H54 (cell line): ENCODE data around the gene CEPT1.
"Not testable (repeated sequence)": the region's sequence is repeated elsewhere in the genome, so short reads cannot be mapped to it uniquely, and the experiment has no call there.

Source experiments
- DNase-seq: peaks from one replicate; pipeline ENCODE4 v3.0.0; 2011; ENCODE audit warnings: low spot score, mixed read lengths; ENCODE audit not compliant: insufficient read length
- FAIRE-seq: peaks from 3 replicates; lab custom pipeline; 2011; peaks lifted over from hg19 to GRCh38; lab: Jason Lieb, UNC
- POLR2A ChIP-seq: IDR thresholded peaks from 2 replicates; pipeline ENCODE4 v1.6.1; 2011; ENCODE audit warnings: low read depth, mild to moderate bottlenecking, low read length

CEPT1 gene

DNA sequence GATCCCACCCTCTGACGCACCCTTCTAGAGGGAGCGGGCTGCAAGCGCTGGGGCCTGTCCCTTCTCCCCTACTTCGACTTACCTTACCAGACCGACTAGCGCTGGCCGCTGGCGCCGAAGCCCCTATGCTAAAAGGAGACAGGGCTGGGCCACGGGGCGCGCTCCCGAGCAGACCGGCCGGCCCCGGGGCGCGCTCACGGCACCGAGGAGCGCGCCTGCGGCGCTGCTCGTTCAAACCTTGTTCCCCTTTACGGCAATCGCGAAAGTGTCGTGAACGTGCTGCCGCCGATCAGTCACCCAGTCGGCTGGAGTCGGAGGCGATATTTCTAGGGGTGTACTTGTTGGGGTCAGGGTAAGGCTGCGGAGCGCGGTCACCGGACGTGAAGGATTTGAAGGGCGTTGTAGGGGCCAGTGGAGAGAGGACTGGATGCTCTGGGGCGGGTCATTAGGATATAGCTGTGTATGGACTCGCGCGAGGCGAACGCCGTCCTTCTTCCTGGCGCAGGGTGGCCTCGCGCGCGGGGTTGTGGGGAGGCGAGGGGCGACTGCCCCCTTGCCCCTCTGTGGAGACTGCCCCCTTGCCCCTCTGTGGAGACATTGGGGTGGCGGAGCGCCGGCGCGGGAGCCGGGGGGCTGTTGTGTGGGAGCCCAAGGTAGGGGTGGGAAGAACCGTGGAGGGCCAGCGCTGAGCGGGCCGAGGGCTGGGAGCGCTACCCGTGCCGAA, at the start of gene CEPT1, which contains the start of gene DRAM2:
TSS of gene CEPT1 (plus strand) at position 268 of the 724 bp plus-strand sequence. CDS start 7,492 bp downstream, outside the sequence.
TSS of gene DRAM2 (minus strand) at position 138 of the 724 bp plus-strand sequence. CDS start 8,539 bp downstream, outside the sequence.
- peak; percentile 76 for DNase-seq
- peak; percentile 87 for FAIRE-seq
- peak; percentile 75; the same call in 1 of the 2 replicates for TF ChIP-seq POLR2A

GRCh38 chr1:111095421-111095820, 44.6 kb upstream of the CEPT1 start:
- not testable (repeated sequence) for DNase-seq, FAIRE-seq

- TF ChIP-seq POLR2A, result no peak
- DNase-seq, result no peak
- no peak for FAIRE-seq
These were observed 42.5 kb upstream of the CEPT1 start for GRCh38 chr1:111097356-111098099.

DNA sequence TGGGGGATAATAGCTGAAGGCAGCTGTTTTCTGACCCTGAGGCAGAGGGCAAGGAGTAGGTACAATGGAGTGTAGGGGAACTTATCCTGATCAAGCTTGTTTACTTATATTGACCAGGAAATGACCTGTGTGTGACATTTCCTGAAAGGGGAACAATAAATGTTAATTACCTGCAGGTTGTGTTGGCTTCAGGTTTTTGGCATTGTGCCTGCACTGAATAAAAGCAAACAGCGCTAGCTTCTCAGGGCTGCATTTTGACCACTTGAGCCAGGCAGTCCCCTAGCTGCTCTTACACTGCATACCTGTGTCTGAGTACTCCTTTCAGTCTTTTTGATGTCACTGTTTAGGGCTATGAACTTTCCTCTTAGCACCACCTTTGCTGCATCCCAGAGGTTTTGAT, 40.7 kb upstream of the CEPT1 start:
- DNase-seq (no peak), FAIRE-seq (no peak)
- TF ChIP-seq POLR2A, result no peak

- FAIRE-seq, result no peak
- DNase-seq, result no peak
- no peak for TF ChIP-seq POLR2A
These were observed 38.0 kb upstream of the CEPT1 start for GRCh38 chr1:111101854-111102642.

- TF ChIP-seq POLR2A, result no peak
- FAIRE-seq, result no peak
- DNase-seq, result no peak
These were observed 35.0 kb upstream of the CEPT1 start for GRCh38 chr1:111104981-111105380.

DNA sequence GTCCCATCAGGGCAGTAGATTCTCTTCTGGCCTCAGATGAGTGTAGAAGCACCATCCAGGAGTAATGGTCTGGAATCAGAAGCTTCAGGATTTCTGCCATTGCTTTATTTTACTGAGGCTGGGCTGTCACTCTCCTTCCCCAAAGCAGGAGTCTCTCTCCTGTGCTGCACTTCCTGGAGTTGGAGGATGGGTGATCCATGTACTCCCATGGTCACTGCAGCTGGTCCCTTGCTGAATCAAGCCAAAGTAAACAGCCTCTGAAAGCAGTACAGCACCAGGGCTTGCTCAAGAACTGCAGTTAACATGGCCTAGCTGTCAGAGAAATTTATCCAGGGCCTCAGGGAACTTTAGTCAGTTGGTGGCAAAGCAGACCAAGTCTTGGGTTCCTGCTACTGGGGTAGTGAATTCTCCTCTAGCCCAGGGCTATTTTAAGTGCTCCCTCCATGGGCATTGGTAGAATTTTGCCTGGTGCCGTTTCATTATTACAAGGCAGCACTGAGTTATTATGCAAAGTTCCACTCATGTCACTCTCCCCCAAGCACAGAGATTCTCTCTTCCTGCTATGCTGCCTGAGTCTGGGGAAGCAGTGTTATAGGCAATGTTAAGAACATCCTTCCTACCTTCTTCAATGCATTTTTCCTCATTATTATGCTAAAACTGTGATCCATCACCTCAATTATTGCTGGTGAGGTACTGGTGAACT, 29.7 kb upstream of the CEPT1 start:
- DNase-seq, result no peak
- FAIRE-seq, result no peak
- no peak for TF ChIP-seq POLR2A

DNA sequence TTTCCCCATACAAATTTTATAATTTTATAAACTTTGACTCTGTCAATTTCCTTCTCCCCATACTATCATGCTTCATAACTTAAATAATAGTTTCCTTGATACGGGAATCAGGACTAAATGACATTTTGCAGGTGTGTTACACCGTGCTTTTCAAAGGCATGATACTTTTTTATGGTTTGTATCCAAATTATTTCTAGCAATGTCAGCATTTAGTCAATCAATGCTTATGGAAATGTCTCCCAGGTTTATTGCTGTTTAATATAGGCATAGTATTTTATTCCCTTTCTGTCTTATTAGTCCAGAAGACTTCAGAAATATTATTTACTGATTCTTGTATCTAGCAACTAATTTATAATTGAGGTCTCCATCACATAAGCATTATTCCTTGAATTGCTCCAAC, 23.5 kb upstream of the CEPT1 start:
- DNase-seq (no peak), FAIRE-seq (no peak)
- no peak for TF ChIP-seq POLR2A

- FAIRE-seq, result peak; percentile 43
- DNase-seq, result no peak
- no peak for TF ChIP-seq POLR2A
These were observed 13.7 kb upstream of the CEPT1 start for GRCh38 chr1:111126354-111126753.

DNA sequence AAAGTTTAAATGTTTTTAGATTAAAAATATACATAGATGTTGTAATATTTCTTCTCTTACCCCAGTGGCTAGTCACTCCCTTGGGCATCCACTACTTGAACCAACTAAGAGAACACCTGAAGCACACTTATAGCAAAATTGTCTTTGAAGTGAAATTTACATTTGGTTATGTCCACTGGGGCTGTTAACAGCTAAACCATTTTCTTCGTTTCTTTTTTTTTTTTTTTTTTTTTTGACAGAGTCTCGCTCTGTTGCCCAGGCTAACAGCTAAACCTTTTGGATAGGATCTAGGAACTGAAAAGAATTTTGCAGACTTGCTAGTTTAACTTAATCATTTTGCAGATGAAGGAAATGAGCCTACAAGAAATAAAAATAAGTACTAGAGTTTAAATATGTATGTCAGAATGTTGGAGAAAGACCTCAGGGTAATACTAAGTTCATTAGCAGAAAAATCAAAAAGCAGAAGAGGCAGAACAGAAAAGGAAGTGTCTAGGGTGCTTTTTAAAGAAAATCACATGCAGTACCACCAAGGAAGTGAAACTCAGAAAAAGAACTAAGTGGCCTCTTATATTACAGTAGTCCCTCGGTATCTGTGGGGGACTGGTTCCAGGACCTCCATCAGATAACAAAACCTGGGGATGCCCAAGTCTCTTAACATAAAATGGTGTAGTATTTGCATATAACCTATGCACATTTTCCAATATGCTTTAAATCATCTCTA, 11.9 kb upstream of the CEPT1 start:
- DNase-seq (no peak), FAIRE-seq (no peak)
- TF ChIP-seq POLR2A, result no peak

DNA sequence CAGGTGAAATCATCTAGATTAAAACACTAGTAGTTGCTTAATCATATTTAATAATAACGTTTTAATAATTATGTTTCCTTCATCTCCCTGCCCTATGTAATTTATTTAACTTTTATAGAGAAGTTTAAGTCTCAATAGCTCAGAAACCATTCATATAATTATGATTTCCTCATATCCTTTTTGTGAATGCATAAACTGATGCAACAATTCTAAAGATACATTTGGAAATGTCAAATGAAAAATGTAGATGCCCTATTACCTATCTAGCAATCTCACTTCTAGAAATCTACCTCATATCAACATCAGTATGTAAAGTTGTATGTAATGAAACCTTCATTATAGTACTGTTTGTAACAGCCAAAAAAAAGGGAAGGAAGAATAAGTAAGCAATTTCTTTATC, 10.6 kb upstream of the CEPT1 start:
- TF ChIP-seq POLR2A, result no peak
- FAIRE-seq, result no peak
- DNase-seq, result no peak

- DNase-seq (no peak), FAIRE-seq (no peak)
- TF ChIP-seq POLR2A, result no peak
These were observed 8.3 kb upstream of the CEPT1 start for GRCh38 chr1:111131693-111132092.

GRCh38 chr1:111133866-111134265, 6.2 kb upstream of the CEPT1 start:
- no peak for DNase-seq
- FAIRE-seq, result peak; percentile 15
- TF ChIP-seq POLR2A, result no peak
